Lower leg skin (tissue), 3 donors: ENCODE results near the gene B3GNT9.

Experiments used
- POLR2A ChIP-seq, 2 donors: fragments of 450-650 bp; IDR thresholded peaks; one replicate each; pipeline ENCODE4 v1.6.1; 2016 to 2017; ENCODE audit warnings: antibody characterized with exemption in 2 of 2, mild to moderate bottlenecking in 1 of 2, moderate library complexity in 1 of 2
- TF ChIP-seq, protein P1 (sequence below), 3 donors: fragments of 450-650 bp; IDR thresholded peaks; one replicate each; pipeline ENCODE4 v1.5.1; 2016; ENCODE audit warnings: antibody characterized with exemption in 3 of 3, mild to moderate bottlenecking in 3 of 3, moderate library complexity in 2 of 3

DNA sequence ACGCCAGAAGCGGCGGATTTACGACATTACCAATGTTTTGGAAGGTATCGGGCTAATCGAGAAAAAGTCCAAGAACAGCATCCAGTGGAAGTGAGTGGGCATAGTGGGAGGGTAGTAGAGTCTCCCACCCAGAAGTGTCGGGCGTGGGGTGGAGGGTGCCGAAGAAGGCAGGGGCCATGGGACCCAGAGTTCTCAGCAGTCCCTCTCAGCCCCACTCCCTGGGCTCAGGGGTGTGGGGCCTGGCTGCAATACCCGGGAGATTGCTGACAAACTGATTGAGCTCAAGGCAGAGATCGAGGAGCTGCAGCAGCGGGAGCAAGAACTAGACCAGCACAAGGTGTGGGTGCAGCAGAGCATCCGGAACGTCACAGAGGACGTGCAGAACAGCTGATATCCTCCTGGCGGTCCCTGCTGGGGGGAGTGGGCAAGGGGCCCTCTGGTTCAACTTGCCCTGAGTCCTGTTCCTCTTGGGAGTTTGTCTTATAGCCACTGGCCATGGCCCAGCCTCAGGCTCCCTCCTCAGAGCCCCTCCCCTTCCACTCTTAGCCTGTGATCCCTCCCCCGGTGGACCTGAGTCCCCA lies 42.1 kb upstream of the B3GNT9 start:
- TF ChIP-seq, protein P1, sequence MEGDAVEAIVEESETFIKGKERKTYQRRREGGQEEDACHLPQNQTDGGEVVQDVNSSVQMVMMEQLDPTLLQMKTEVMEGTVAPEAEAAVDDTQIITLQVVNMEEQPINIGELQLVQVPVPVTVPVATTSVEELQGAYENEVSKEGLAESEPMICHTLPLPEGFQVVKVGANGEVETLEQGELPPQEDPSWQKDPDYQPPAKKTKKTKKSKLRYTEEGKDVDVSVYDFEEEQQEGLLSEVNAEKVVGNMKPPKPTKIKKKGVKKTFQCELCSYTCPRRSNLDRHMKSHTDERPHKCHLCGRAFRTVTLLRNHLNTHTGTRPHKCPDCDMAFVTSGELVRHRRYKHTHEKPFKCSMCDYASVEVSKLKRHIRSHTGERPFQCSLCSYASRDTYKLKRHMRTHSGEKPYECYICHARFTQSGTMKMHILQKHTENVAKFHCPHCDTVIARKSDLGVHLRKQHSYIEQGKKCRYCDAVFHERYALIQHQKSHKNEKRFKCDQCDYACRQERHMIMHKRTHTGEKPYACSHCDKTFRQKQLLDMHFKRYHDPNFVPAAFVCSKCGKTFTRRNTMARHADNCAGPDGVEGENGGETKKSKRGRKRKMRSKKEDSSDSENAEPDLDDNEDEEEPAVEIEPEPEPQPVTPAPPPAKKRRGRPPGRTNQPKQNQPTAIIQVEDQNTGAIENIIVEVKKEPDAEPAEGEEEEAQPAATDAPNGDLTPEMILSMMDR (IDR thresholded peaks at IDR 0.05): no peak
- TF ChIP-seq POLR2A (IDR thresholded peaks at IDR 0.05): no peak
